ENCODE measurements around the gene SLC38A10.

The SLC38A10 gene

DNA sequence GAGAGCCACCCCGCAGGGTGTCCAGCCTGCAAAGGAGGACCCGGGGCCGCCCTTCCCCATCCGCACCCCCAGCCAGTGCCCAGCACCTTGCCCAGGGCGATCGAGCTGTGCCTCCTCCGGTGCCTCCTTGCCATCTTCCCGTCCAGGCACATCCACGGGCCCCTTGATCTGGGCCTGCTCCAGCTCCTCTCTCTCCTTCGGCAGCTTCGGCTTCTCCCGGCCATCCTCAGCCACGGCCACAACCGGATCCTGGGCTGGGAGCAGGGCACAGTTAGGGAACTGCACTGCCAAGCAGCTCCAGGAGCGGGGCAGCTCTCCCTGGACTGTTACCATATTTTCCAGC lies 42.1 kb downstream of the SLC38A10 start:
- DNase-seq (ENCODE audit: low spot score), result no peak

DNA sequence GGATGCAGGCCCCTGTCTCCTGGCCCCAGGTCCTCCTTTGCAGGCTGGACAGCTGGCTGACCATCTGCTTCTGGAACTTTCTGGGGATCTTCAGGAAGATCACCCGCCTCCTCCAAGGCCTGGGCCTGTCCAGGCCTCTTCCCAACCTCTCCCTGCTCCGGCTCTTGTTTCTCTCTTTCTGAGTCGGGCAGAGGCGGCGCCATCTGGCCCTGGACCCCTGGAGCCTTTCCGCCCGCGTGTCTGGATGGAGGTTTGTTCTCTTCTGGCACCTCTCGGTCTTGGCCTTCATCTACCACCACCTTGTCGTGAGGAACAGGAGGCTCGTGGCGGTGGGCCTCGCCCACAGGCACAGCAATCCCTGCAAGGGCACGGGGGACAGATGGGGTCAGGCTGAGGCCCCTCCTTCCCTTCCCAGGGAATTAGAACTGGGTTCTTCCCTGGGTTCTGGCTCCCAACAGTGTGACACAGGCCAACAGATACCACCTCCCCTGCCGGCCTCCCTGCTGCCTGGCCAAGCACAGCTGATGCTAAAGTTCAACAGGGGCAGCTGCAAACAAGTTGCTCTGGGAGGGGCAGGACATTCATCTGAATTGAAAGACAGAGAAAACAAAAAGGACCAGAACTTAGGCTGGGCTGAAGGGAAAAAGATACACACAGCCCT lies 42.7 kb downstream of the SLC38A10 start:
- DNase-seq (ENCODE audit: low spot score), result no peak

DNA sequence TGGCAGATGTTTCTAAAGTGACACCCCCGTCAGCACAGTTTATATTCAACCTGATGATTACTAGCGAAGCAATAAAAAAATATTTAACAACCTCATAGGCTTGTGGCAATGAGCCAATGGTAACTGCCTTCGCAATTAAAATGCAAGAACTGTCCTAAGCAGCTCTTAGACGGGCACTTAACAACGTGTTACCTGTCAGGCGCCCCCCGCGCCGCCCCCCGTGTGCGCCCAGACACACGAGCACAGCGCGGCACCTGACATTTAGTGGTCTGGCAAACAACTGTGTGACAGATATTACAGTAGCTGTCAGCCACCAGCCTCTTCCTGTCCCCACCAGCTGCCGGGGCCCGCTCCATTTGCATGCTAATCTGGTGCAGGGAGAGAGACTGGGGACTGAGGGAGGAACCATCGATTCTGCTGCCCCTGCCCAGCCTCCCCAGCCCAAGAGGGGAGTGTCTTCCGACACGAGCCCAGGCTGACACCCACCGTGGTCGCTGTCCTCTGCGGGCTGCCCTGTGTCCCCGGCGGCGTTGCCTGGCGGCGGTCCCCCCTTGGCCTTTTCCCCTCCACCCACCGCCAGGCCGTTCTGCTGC lies 43.3 kb downstream of the SLC38A10 start:
- DNase-seq (ENCODE audit: low spot score), result no peak

DNA sequence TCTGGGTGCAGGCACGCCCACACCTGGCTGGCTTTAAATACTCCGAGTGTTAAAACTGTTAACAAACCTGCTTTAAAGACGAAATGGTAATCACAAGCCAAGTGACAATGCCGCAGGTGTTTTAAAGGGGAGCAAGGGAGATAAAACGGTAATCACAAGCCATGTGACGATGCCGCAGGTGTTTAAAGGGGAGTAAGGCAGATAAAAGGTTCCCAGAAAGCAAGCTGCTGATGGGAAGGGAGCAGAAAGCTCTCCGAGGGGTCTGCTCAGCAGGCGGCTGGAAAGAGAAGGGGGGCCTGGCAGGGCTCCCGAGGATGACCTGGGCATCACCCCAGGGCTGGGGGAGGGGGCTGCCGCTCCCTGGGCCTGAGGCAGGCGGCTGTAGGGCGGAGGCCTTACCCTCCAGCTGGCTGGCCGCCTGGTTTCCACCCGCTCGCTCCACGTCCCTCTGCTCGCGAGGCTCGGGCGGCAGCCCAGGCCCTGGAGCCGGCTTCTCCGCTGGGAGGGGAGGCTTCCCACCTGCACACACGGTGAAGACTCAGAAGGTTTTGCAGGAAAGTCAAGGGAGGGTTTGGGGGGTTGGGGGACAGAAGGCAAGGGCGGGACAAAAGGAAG lies 43.9 kb downstream of the SLC38A10 start:
- DNase-seq (ENCODE audit: low spot score), result no peak

DNA sequence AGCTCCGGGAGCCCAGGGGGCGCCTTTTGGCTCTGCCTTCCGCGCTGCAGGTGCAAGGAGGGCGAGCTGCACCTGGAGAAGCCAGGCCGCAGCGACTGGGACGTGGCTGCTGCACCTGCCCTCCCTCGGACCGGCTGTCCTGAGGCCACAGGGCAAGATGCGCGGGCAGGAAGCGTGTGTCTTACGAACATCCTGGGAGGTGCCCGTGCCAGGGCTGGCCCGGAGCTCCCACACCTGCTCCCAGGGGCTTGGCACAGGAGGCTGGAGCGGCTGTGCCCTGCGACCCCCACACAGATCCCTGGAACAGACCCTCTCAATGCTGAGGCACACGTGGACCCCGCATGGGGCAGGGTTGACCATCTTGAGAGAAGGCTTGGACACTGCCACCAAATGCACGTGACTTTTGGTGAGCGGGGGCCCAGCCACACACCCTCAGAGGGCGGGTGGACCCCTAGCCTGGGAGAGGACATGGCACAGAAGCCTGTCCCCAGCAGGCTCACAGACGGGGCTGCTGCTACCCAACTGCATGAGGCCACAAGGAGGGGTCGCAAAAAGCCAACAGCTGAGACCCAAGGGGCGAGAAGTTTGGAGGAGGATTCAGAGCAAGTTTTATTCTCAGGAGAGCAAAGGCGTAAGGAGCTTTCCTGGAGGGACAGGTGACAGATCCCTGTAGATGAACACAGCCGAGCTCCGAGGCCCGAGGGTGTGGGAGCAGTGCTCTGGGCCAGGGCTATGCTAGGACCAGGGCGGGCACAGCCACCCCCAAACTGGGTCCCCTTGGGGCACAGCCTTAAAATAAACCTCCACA lies 44.6 kb downstream of the SLC38A10 start:
- no peak for DNase-seq (ENCODE audit: low spot score)

DNA sequence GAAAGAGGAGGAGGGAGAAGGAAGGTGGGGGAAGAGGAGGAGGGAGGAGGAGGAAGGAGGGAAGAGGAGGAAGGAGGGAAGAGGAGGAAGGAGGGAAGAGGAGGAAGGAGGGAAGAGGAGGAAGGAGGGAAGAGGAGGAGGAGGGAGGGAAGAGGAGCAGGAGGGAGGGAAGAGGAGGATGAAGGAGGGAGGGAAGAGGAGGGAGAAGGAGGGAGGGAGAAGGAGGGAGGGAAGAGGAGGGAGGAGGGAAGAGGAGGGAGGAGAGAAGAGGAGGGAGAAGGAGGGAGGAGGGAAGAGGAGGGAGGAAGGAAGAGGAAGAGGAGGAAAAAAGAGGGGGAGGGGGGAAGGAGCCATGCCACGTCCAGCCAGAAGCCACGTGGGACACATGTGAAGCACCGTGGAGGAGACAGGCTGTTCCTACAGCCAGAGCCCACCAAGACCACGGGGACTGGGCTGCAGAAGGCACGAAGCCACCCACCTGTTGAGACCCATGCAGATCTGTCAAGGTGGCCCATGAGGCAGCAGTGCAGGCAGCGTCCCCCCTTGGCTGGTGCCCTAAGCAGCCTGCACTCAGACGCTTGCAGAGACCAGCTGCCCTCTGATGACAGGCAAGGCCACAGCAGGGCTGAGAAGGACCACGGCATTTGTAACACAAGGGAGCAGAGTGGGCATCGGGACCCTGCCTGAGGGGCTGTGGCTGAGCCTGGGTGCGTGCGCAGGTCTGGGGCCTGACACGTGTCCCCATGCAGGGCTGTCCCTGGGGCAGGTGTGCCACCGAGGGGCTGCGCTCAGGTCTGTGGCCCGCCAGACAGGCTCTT lies 45.7 kb downstream of the SLC38A10 start:
- DNase-seq (ENCODE audit: low spot score), result no peak

DNA sequence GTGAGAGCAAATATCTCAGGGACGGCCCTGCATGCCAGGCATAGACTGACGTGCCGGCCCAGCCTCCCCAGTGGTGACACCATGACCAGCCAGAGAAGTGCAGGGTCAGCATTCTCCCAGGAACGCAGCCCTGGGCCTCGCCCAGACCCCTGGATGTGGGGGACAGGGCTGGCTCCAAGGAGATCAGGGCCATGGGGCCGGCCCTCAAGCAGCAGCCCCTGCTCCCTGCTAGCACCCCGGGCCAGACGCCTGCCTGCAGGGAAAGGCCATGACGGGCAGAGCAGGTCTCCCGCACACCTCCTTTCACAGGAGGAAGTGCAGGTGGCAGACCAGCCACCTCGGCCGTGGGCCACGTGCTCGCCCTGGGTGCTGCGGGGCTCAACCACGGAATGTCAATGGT lies 46.5 kb downstream of the SLC38A10 start:
- no peak for DNase-seq (ENCODE audit: low spot score)

DNA sequence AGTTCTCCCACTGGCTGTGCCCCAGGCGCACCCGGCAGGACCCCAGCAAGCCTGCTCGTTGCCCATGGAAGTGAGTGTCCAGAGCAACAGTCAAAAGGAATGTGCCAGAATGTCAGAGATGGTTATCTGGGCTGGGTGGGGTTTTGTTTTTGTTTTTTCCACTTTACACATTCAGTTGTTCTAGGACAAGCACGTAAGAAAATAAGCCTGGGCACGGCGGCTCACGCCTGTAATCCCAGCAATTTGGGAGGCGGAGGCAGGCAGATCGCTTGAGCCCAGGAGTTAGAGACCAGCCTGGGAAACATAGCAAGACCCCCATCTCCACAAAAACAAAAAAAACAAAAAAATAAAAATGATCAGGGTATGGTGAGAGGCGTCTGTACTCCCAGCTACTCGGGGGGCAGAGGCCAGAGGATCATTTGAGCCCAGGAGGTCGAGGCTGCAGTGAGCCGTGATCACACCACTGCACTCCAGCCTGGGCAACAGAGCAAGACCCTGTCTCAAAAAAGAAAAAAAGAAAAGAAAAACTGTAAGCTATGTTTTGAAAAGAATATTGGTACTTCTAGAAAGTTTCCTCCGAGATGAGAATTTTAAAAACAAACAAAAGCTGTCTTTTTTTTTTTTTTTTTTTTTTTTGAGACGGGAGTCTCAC lies 47.6 kb downstream of the SLC38A10 start:
- DNase-seq (ENCODE audit: low spot score), result no peak

DNA sequence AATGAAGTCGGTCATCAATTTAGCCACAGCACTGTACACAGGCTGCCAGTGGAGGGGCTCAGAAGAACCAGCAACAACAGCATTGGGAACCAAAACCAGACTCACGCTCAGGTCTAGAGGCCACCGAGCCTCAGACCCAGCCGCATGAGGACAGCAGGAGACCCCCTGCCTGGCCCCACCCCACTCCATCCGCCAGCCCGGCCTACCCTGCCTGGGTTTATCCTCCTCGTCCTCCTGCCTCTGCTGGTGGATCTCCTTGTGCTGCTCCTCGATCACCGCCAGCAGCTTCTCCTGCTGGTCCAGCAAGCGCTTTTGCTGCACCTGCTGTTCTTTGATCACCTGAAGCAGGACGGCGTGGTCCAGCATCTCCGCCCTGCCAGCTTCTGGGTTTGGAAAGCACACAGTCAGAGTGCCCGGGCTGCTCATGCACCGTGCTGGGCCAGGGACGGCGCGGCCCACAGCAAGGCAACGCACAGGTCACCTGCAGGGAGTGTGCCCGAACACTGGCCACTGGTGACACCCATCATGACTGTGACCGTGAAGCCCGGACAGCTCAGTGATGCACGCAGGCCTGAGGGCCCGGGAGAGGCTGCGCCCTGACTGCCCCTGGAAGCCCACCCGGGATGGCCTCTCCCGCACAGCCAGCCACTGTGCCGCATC lies 48.3 kb downstream of the SLC38A10 start:
- DNase-seq (ENCODE audit: low spot score), result no peak

DNA sequence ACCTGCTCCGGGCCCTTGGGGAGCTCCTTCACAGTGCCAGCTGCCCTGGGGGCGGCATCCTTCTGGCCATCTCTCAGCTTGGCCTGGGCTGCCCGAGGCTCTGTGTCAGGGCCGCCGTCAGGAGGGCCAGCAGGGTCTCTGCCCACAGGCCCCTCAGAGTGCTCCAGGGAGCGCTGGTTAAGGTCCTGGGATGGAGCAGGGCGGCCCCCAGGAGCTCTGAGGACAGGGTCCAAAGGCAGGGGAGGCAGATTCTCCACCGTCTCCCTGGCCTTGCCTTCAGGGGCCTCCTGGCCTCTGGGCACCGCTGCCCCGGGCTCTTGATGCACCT lies 48.8 kb downstream of the SLC38A10 start:
- no peak for DNase-seq (ENCODE audit: low spot score)

DNA sequence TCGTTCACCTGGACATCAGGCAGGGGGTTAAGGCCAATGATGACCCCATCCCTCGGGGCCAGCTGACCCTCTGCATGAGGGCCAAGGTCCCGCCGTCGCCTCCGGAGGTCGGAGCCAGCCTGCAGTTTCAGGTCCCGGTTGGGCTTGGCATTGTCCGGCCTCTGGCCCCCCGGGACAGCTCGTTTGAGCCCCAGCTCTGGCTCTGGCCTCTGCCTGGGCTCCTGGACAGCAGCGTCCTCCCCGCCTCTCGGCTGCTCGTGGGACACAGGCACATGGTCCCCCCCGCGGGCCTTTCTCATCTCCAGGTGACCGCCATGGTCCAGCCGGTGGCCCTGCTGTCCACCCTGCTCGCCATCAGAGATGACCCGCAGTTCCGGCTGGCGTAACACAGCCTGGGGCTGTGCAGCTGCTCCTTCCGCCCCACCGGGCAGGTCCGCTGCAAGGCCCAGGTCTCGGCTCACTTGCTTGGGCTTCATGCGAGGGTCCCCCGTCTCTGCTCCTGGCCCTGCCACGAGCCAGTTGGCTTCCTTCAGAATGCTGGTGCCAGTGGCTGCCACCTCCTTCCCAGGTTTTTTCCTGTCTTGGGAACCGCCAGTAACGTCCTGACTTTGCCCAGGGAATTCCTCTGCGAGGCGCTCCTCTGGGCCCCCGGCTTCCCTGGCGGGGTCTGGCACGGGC lies 49.3 kb downstream of the SLC38A10 start:
- no peak for DNase-seq (ENCODE audit: low spot score)

DNA sequence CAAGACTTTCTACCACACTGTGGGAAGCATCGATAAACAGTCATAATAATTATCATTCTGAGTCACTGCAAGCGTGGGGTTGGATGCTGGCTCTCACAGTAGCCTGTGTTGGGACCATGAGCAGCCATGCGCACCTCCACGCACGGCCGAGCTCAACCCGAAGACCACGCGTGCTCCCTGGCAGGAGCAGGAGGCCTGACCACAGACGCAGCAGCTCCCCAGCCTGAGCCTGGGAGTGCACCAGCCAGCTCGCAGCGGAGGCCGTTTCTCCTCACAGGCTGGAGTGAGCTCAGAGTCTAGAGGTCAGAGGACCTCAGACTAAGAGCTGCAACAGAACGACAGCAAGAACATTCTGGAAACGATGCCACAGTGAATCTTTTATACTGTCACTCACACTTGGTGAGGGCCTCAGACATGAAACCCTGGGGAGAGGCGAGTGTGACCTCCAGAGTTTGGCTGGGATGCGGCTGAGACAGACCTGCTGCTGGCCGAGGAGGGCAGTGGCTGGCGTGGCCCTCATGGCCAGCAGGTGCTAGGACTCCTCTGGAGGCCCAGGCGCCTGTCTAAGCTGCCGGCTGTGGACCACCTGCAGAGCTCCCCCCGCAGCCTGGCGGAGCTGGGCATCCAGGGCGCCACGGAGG lies 50.0 kb downstream of the SLC38A10 start:
- no peak for DNase-seq (ENCODE audit: low spot score)

DNA sequence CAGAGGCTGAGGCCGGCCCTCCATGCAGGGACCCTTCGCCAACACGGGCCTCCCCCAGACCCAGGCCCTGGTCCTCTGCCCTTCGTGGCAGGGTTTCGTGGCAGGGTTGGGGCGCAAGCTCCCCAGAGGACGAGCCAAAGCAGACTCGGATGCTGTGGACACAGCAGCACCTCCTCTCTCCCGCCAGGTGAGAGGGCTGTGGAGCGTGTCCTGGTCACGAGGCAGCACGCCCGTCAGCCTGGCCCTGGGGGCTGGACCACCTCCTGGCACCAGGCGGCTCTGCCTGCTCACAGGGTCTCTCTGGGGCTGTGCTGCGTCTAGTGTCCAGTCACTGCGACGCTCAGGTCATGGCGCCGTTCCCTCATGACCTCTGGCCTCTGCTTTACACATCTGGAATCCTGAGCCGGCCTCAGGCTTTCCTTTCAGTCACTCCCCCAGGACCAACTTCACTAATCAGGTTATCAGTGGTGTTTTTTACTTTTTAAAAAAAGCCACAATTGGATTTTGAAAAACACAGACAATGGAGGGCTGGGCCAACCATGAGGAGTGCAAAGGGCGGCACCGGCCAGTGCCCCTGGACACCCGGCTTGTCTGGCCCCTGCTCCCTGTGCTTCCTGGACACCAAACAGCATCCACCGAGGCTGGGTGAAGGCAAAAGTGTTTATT lies 50.6 kb downstream of the SLC38A10 start:
- DNase-seq (ENCODE audit: low spot score), result no peak

DNA sequence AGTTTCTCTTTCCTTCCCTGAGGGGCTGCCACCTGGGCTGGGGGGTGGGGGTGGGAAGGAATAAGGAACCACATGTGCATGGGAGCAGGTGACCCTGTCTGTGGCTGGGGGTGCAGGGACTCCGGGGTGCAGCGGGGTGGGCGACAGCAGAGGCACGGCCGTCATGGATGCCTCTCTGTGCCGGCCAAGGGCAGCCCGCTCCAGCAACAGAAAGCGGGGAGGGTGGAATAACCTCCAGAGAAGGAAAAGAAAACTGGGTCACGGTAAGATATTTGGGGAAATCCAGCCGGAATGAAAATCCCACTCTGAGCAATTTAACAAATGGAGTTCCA lies 51.8 kb downstream of the SLC38A10 start:
- DNase-seq (ENCODE audit: low spot score), result no peak

DNA sequence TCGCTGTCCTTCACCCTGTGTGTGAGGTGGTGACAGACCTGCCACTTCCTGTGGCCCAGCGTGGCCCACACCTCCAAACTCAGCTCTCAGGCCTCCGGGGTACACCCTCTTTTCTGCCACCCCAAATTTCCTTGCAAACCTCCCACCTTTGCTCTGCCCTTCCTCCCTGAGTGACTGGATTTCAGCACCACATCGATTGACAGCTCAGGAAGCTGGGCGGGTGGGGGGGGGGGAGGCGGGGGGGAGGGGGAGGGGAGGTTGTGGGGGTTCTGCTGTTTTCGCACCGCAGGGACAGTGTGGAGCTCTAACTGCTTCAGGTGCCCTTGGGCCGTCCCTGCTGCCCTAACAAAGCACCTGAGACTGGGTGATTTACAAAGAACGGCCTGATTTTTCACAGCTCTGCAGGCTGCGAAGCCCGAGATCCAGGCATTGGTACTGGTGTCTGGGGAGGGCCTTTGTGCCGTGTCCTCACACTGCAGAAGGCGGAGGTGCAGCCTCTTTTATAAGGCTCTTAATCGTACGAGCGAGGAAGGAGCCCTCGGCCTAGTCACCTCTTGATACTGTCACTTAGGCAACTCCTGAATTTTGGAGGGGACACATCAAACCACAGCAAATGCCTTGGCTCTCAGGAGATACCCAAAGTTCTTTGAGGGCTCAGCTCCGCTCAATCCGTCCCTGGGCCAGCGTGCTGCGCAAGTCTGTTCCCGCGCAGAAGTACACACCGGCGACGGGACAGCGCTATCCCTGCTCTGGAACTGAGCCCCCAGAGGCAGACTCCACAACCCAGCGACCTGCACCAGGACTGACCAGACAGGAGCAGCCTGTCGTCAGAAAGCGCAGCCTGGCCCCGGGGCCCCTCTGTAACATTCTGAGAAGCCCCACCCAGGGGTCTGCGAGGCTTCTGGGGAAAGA lies 52.4 kb downstream of the SLC38A10 start:
- no peak for DNase-seq (ENCODE audit: low spot score)

DNA sequence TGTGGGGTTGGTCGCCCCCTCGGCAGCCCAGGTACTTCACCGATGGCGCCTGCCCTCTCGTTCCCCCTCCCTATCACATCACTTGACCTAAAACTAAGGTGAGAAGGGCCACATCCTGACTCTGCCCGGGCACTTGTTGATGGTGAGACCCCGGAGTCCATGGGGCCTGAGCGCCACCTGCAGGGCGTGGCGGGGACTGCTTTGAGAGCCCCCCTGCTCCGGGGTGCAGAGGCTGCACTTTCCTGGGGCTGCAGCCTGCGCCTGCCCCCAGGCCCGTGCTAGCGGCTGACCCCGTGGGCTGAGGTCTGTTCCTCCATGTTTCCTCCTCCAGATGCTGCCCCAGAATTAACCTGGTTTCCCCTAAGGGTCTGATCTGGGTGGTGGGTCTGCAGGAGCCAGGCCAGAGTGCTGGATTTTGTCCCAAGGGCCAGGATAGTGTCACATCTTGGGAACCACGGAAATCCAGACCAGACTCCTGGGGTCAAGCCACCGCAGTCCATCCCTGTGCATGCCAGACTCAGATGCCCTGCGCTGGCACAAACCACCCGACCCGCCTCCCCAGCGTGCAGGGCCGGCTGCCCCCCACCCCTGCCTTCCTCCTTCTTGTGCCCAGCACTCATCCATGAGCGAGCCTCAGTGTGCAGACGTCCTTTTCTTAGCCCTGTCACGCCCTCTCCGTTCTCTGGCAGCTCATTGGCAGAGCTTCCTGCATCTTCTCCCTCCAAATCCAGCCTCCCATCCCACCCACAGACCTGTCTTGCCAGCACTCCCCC lies 53.3 kb downstream of the SLC38A10 start:
- DNase-seq (ENCODE audit: low spot score), result no peak

DNA sequence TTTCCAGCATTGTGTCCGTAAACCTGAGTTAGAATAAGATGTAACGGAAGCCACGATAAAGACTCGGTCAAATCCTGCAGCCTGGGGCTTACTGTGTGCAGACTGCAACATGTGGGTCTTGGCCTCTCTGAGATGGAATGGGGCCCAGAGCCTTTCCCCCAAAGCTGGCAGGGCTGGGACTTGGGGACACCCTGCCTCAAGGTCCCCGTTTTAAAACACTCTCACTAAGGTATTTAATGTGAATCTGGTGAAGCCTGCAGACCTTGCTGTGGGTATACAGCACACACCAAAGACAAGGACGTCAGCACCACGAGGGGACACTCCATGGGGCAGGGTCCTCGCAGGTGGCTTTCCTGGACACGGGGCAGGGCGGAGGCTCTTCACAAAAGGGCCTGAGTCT lies 53.9 kb downstream of the SLC38A10 start:
- no peak for DNase-seq (ENCODE audit: low spot score)

DNA sequence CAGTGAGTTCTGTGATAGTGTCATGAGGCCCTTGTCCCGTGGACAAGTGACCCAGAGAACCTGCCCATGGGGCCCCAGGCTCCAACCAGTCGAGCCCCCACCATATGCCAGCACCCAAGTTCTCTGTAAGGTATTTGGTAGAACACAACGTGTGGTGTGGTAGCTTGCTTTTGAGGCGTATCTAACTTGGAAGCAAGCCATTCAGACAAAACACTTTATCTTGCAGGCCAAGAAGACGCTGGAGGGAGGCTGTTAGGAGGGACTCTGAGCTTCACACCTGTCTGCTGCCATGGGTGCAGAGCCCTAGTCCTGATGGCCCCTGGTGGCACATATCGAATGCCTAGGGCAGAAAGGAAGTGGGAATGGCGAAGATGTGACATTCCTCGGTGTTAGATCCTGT lies 54.3 kb downstream of the SLC38A10 start:
- DNase-seq (ENCODE audit: low spot score), result no peak
